HG03066 (cell line): ENCODE results near the gene COL6A2.
"Not testable (repeated sequence)": the region's sequence is repeated elsewhere in the genome, so short reads cannot be mapped to it uniquely, and the experiment has no call there.

ENCODE experiments used
- ATAC-seq: cut with Tn5 transposase; IDR thresholded peaks from one replicate; pipeline ENCODE4 v1.9.1; 2021; ENCODE audit warnings: low read depth; ENCODE audit not compliant: unreplicated experiment

COL6A2 gene

DNA sequence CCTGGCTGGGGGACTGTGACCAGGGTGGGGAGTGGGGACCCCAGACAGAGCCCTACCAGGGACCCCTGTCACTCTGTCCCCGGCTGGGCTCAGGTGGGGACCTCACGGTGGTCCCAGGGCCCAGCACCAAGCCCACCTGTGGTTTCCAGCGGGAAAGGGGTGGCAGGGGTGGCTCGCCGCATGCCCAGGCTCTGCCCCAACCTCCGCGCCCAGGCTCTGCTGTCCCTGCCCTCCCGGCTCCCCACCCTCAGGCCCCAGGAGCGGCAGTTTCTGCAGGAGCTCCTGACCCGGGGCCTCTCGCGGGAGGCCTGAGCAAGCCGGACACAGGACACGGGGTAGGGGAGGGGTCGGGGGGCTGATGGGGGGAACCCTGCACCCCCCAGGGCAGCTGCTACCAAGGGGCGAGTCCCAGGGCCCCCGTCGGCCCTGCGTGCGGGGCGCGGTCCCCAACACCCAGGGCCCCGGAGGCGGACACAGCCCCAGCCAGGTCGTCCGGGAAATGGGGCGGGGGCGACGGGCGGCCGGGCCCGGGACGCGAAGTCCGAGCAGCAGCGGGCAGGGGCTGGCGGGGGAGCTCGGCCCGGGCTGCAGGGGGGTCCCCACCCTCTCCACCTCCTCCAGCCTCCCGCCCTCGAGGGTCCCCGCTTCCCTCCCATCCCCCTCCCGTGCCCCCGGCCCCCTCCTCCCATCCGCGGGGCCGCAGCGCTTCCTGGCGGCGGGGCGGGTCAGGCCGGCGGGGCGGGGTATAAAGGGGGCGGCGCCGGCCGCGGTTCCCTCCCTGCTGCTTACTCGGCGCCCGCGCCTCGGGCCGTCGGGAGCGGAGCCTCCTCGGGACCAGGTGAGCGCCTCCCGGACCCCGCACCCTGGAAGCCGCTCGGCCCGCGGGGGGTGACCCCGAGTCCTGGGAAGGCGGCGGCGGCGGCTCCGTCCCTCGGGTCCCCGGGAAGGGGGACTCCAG lies at the start of gene COL6A2:
Gene COL6A2 (plus strand): TSS at position 777 of the 958 bp plus-strand sequence.
- no peak for ATAC-seq

DNA sequence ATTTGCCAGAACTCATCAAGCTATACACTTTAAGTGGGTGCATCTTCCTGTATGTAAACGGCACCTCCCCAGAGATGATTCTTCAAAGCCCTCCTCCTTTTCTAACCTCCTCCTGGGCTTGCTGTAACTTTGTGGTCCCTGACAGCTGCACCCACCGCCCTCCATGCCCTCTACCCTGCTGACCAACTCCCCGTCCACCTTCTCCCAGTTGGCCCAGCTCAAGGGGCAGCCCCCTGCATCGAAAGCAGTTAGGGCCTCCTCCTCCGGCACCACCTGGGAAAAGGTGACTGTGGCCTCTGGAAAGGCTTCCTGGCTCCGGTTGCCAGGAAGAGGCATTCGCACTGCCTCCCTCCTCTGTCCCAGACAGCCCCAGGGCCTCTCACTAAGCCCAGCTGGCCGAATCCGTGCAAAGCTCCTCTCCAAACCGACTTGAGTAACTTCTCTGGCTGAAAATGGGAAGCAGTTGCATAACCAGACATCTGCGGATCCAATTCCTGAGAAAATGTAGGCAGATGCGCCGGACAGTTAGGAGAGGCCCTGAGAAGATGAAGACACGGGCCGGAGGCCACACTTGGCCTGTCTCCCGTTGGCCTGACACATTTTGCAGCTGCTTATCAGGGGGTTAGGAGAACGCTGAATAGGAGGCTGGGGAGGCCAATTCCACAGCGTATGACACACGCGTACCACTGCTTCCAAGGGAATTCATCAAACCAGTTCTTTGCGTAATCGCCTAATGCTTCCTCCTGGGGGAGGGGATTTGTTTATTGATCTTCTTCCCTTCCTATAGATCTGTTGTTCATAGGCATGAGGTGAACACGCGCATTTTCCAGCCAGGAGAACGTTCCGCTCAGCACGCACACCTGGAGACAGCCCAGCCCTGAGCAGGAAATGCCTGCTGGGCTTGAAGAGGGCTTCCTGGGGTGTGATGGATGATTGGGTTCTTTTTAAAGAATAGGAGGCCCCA lies 48.7 kb upstream of the COL6A2 start:
- ATAC-seq, result no peak

DNA sequence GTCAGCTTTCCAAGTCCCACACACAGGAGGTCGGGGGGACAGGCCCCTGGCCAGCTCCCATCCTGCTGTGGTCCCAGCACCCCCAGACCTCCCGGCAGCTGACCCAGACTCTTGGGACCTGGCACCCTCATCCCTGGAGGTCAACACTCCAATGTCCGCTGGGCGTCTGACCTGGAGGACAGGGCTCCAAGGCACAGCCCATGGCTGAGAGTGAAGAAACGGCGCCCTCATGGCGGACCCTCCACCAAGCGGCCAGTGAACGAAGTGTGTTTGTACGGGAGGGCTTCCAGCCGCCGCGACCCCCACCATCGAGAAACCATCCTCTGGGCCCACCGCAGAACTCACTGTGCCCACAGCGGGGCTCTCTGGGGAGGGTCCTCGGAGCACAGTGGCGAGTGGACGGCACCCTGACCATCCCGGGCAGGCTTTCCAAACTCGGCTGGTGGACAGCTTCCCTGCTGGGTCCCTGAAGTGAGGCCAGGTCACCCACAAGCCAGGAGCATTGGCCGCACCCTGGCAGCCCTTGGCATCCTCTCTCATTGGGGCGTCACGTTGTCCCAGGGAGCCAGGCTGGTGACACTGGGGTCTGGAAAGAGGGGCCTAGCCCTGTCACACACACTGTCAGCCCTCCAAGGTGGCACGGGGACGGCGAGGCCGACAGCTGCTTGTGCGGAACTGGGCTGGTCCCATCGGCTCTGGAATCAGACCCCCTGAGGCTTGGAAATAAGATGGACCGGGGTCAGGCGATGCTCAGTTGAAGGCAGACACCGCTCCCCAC lies 47.8 kb upstream of the COL6A2 start:
- ATAC-seq, result no peak

DNA sequence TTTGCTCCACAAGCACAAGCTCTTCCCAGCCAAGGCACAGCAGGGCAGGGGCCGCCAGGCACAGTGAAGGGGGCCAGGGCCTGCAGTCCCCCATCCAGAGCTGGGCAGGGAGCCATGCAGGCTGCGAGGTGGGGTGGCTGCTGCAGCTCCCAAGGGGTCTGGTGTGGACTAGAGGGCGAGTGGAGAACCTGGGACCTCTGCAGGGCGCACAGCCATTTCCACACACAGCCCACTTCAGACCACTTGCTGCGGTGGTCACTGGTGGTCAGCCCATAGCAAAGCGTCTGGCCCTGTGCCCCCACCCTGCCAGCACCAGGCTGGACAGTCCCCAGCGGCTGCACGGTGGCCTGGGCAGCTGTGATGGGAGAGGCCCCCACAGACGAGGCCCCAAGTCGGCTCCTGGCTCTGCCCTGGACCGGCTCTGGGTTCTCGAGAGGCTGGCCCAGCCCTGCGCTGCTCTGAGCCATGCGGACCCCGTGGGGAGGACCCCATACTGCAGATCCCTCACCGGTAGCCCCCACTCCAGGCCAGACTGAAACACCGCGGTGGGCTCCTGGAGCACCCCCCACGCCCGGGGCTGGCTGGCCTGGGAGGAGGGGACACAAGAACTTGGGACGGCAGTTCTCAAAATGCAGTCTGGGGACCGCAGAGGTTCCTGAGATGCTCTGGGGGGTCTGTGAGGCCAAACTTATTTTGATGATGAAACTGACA lies 47.1 kb upstream of the COL6A2 start:
- ATAC-seq, result no peak

DNA sequence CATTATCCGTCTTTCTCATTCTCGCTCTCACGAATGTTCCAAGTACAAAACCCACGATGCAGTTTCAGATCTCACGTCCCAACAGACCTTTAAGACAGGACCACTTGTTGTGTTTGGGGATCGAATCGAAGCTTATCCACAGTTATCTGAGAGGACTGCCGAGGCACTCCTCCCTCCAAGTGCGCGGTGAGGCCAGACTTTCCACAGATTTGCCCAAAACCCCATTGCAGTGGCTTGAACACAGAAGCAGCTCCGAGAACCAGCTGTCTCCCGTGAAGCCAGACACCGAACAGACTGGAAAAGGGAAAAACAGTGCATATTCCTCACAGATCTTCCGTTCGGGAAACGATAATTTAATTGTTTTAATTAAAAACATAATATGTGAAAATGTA lies 46.5 kb upstream of the COL6A2 start:
- ATAC-seq, result no peak

DNA sequence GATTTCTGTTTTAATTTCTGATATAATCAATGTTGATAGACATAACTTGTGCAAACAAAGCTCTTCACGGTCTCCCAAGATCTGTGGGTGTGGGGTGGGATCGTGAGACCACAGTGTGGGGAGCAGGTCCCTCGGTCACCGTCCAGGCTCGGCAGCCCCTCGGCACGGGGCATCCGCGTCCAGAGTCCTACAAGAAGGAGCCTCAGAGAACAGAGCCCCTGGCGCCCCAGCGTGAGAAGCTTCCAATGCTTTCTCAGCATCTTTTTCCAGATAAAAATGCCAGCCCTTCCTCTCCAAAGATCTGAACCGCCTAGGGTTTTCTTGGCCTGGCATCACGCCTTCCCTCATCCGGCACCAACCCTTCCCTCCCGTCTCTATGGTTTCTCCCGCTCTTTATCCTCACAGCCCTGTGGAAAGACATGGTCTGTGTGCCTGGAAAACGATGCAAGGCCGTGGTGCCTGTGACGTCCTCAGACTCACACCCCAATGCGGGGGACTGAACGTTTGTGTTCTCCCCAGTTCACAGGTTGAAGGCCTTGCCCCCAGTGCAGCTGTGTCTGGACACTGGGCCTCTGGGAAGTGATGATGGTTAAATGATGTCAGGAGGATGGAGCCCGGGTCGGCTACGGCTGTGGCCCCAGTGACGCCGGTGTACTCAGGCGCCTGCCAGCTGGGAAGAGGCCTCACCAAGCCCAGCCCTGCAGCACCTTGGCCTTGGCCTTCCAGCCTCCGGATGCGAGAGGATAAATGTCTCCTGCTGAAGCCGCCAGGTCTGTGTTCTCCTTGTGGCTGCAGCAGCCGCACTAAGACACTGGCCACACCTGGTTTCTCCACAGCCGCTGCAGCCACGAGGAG lies 45.9 kb upstream of the COL6A2 start:
- no peak for ATAC-seq

DNA sequence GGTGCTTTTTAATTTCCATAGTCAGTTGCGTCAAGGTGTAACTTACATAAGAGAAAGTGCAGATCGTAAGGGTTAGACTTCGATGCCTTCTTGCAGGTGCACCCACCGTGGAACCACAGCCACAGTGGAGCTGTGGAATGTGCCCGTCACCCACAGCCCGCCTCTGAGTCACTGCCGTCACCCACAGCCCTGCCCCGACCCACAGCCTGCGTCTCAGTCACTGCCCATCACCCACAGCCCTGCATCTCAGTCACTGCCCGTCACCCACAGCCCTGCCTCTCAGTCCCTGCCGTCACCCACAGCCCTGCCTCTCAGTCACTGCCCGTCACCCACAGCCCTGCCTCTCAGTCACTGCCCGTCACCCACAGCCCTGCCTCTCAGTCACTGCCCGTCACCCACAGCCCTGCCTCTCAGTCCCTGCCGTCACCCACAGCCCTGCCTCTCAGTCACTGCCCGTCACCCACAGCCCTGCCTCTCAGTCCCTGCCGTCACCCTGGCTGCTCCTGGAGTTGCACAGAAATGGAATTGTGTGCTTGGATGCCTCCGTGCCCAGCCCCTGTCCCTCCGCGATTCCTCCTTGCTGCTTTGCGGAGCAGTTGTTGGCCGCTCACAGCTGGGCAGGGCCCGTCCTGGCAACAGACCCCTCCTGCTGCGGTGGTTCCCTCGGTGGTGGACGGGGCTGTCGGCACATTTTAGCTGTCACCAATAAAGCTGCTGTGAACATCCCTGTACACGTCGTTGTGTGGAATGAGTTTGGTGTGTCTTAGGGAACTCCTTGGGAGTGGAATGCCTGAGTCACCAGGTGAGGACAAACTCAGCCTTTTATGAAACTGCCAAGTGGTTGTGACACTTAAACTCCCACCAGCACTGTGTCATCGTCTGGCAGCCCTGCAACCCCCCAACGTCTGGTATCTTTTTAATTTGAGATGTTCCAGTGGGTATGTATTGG lies 44.9 kb upstream of the COL6A2 start:
- ATAC-seq, result no peak

DNA sequence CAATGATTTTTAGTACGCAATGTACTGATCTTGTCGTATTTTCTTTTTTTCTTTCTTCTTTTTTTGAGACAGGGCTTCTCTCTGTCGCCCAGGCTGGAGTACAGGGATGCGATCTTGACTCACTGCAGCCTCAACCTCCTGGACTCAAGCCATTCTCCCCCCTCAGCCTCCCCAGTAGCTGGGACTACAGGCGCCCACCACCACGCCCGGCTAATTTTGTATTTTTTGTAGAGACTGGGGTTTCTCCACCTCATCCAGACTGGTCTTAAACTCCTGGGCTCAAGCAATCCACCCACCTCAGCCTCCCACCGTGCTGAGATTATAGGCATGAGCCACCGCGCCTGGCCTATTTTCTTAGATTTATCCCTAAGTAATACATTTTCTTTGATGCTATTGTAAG lies 43.9 kb upstream of the COL6A2 start:
- ATAC-seq, result no peak

DNA sequence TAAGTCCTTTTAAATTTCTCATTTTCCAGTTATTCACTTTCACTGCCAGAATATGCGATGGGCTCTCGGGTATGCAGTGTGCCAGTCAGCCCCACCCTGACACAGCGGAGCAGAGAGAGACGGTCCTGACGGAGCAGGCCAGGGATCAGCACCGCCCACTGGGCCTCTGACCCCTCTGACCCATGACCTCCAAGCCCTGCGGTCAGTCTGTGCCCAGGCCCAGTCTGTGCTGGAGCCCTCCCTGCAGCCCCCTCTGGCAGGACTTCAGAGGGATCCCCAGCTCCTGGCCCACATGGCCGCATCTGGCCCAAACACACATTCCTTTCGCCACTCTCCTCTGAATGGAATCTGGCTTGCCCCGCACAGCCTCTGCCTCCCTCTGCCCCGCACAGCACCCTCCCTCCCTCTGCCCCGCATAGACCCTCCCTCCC lies 43.4 kb upstream of the COL6A2 start:
- no peak for ATAC-seq

DNA sequence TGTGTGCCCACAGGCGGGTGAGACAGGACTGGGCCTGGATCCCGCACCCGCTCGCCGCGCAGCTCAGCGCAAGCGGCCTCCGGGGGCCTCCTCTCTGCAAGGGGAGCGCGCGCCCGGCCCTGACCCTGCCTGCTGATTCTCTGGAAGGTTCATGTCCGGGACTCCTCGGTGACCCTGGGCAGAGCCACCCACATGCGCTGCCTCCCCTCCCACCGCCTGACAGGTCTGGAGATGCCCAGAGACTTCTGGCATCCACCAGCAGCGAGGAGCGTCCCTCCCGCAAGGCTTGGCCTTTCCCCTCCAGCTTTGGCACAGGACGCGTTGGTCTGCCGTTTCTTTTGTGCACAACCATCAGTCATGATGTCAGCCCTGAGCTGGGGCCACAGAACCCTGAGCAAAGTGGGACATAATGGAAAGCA lies 42.0 kb upstream of the COL6A2 start:
- ATAC-seq, result no peak

DNA sequence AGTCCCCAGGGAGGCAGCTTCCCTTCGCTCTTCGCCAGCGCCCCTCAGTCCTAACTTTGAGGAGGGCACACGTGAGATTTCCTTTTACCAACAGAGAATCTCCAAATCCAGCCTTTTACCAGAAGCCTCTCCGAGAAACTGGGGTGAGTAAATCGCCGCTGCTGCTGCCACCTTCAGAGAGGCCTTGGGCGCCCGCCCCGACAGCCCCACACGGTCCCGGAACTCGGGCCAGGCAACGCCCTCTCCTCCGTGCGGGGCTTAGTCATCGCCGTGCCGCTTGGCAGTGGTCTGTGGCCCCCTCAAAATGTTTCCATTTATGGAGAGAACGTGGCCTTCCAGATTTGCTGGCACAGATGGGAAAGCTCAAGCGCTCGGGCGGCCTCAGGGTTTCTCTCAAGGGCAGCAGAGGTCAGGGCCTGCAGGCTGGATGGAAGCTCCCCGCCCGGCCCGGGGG lies 41.4 kb upstream of the COL6A2 start:
- ATAC-seq, result no peak

DNA sequence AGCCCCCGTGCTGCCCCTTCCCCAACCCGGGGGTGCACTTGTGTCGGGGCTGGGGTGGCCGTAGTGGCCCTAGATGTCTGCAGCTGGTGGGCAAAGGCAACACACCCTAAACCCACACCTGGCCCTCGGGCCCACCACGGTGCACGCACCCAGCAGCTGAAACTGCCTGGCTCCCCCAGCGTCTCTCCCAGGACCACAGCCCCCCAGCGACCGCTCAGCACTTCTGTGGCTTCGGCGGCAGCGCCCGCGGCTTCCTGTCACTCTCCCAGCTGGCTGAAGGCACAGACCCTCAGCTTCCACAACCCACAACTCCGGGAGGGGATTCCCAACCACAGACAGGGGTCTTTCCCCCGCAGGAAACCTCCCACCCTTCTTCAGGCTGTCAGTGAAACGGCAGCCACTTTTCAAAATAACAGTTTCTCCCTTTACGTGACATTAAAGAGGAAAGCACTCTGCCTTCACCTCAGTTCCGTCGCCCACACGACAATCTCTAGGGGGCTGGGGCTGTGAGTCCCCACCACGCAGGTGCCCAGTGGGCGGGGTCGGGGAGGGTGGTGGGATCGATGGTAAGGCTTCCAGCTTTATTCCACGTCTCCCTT lies 40.7 kb upstream of the COL6A2 start:
- ATAC-seq, result no peak

DNA sequence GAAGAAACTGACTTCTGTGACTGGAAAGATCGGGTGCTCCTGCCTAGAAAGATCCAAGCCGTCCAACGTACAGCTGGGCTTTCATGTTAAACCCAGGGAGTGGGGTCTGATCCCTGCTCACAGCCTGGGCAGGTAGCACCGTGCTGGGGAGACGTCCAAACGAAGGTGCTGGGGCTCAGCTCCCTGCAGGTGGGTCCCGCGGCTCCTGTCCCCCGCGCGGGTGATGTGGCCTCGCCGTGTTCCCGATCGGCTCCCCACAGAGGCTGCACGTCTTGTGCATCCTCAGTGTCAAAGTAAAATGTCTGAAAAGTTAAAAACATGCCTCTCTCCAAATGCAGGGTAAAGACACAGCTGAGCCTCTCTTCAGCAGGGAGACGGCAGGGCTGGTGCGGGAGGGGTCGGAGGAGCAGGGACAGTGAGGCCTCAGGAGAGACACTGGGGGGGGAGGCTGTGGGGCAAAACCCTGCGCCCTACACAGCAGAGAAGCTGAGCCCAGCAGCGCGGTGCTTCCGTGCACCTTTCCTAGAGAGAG lies 40.1 kb upstream of the COL6A2 start:
- no peak for ATAC-seq

DNA sequence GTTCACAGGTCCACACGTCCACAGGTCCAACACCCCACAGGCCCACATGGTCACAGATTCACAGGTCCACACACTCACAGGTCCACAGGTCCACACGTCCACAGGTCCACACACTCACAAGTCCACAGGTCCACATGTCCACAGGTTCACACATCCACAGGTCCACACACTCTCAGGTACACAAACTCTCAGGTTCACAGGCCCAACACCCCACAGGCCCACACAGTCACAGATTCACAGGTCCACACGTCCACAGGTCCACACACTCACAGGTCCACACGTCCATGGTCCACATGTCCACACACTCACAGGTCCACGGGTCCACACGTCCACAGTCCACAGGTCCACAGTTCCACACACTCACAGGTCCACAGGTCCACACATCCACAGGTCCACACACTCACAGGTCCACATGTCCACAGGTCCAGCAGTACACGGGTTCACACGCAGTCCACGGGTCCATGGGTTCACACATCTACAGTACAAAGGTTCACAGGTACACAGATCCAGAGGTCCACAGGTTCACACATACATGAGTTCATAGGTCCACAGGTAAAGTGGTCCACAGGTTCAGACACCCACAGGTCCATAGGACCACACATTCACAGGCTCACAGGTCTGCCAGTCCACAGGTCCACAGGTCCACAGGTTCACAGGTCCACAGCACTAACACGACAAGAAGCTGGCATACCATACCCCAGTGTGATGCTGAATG lies 39.3 kb upstream of the COL6A2 start:
- ATAC-seq, result no peak

DNA sequence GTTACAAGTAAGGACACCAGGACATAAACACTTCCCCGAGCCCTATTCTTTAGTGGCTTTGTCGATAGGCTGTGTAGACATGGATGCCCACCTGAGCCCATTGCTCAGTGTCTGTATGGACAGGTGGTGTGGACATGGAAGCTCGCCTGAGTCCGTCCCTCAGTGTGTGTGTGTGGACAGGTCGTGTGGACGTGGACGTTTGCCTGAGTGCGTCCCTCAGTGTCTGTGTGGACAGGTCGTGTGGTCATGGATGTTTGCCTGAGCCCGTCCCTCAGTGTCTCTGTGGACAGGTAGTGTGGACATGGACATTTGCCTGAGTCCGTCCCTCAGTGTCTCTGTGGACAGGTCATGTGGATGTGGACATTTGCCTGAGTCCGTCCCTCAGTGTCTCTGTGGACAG lies 38.7 kb upstream of the COL6A2 start:
- ATAC-seq, result no peak

DNA sequence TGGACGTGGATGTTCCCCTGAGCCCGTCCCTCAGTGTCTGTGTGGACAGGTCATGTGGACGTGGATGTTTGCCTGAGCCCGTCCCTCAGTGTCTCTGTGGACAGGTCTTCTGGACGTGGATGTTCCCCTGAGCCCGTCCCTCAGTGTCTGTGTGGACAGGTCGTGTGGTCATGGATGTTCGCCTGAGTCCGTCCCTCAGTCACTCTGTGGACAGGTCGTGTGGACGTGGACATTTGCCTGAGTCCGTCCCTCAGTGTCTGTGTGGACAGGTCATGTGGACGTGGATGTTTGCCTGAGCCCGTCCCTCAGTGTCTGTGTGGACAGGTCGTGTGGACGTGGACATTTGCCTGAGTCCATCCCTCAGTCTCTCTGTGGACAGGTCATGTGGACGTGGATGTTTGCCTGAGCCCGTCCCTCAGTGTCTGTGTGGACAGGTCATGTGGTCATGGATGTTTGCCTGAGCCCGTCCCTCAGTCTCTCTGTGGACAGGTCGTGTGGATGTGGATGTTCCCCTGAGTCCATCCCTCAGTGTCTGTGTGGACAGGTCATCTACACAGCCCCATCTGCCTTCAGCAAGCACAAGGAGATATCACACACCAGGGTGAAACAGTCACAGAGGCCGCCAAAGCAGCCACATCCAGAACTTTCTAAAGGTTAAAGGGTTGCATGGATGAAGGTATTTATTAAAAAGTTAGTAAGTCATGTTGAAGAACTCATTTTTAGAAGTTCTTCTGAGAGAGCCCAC lies 38.0 kb upstream of the COL6A2 start:
- ATAC-seq, result not testable (repeated sequence)
